ENCODE measurements around the gene SCRG1. TPM values are rescaled to one million over a fixed set of nuclear protein-coding genes. Genes with fewer than 3 reads are reported as not detected.

SCRG1 gene
- polyA plus RNA-seq, 3 donors: 0.07 to 0.24 (median 0.08) TPM

DNA sequence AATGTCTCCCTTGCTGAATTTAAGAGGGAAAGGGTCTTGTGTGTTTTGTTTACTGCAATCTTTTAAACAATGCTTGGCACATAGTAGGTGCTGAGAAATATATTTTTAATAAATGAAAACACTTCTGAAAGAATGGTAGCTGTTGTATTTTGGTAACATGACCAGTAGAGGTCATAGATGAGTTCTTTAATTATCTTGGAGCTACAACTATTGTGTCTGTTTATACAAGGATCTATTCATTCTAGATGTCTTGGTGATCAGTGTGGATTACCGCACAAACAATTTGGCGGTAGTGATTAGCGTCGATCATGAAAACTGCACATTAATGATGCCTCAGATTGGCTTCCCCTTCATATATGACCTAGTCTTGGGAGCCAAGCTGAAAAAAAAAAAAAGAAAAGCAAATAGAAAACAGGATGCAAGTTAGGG is 21.4 kb upstream of the SCRG1 start:
- TF ChIP-seq, protein P1, sequence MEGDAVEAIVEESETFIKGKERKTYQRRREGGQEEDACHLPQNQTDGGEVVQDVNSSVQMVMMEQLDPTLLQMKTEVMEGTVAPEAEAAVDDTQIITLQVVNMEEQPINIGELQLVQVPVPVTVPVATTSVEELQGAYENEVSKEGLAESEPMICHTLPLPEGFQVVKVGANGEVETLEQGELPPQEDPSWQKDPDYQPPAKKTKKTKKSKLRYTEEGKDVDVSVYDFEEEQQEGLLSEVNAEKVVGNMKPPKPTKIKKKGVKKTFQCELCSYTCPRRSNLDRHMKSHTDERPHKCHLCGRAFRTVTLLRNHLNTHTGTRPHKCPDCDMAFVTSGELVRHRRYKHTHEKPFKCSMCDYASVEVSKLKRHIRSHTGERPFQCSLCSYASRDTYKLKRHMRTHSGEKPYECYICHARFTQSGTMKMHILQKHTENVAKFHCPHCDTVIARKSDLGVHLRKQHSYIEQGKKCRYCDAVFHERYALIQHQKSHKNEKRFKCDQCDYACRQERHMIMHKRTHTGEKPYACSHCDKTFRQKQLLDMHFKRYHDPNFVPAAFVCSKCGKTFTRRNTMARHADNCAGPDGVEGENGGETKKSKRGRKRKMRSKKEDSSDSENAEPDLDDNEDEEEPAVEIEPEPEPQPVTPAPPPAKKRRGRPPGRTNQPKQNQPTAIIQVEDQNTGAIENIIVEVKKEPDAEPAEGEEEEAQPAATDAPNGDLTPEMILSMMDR (IDR thresholded peaks at IDR 0.05): peak; percentile 73
- Histone ChIP-seq H2AFZ (ENCODE audit: insufficient read depth, low read depth, low read length, poor library complexity, severe bottlenecking) (no peak overlapping the region), H3K4me2 (replicated peaks; ENCODE audit: extremely low read depth, low read length, poor library complexity, severe bottlenecking) (no peak overlapping the region), H3K27me3 (ENCODE audit: control insufficient read depth in 2 of 2, insufficient read depth in 2 of 2, low read length in 2 of 2) (no peaks in the 10 kb centered on the region), H3K9me3 (replicated peaks in 1 of 2; ENCODE audit: control insufficient read depth in 1 of 2, insufficient read depth in 1 of 2, low read length in 2 of 2) (no peaks in the 10 kb centered on the region), H3K79me2 (ENCODE audit: insufficient read depth, low read length) (no peaks in the 10 kb centered on the region), H3K4me3 (replicated peaks in 1 of 3; ENCODE audit: low read depth in 2 of 3, low read length in 3 of 3) (no peak overlapping the region), H3K27ac (ENCODE audit: low read depth in 1 of 2, low read length in 2 of 2) (no peak overlapping the region), H3K9ac (ENCODE audit: insufficient read depth, low read length, poor library complexity, severe bottlenecking) (no peak overlapping the region), H4K20me1 (ENCODE audit: insufficient read depth, low read length) (no peaks in the 10 kb centered on the region), H3K4me1 (ENCODE audit: control insufficient read depth in 1 of 2, insufficient read depth in 2 of 2, low read length in 2 of 2) (peaks cover 38 to 40% of the 10 kb centered on the region in 2 donors), H3K36me3 (replicated peaks in 1 of 2; ENCODE audit: control insufficient read depth in 1 of 2, insufficient read depth in 2 of 2, low read length in 2 of 2) (no peaks in the 10 kb centered on the region)
- peak in 2 of 3 donors; percentile 9 to 45 for DNase-seq
- Mint-ChIP-seq H3K4me1 (peaks cover 35% of the 10 kb centered on the region), H3K36me3 (peaks cover 8 to 13% of the 10 kb centered on the region in 2 donors), H3K27ac (no peak overlapping the region), H3K27me3 (ENCODE audit: low read depth in 3 of 3) (peaks cover 0 to 3% (median 0%) of the 10 kb centered on the region in 3 donors), H3K4me3 (no peak overlapping the region), H3K9me3 (peaks cover 0 to 5% (median 0%) of the 10 kb centered on the region in 7 donors)
- WGBS (ENCODE audit: insufficient coverage): 73% methylated on average over 3 of the region's 4 CpGs
- intact Hi-C loops (cut with micrococcal nuclease): loop anchor here (10.0 kb wide), 1 partner anchor 74 kb away; no protein-coding TSS in a partner anchor

DNA sequence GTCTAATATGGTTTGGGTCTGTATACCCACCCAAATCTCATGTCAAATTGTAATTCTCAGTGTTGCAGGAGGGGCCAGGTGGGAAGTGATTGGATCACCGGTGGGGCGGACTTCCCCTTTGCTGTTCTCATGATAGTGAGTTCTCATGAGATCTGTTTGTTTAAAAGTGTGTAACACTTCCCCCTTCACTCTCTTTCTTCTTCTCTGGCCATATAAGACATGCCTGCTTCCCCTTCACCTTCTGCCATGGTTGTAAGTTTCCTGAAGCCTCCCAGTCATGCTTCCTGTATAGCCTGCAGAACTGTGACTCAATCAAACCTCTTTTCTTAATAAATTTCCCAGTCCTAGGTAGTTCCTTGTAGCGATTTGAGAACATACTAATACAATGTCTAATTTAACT is 19.7 kb upstream of the SCRG1 start:
- Histone ChIP-seq H3K36me3 (replicated peaks in 1 of 2; ENCODE audit: control insufficient read depth in 1 of 2, insufficient read depth in 2 of 2, low read length in 2 of 2) (no peaks in the 10 kb centered on the region), H3K4me2 (replicated peaks; ENCODE audit: extremely low read depth, low read length, poor library complexity, severe bottlenecking) (no peak overlapping the region), H3K4me3 (replicated peaks in 1 of 3; ENCODE audit: low read depth in 2 of 3, low read length in 3 of 3) (no peak overlapping the region), H3K27me3 (ENCODE audit: control insufficient read depth in 2 of 2, insufficient read depth in 2 of 2, low read length in 2 of 2) (no peaks in the 10 kb centered on the region), H3K27ac (ENCODE audit: low read depth in 1 of 2, low read length in 2 of 2) (peak overlapping the region; percentile 36 to 73), H4K20me1 (ENCODE audit: insufficient read depth, low read length) (no peaks in the 10 kb centered on the region), H2AFZ (ENCODE audit: insufficient read depth, low read depth, low read length, poor library complexity, severe bottlenecking) (no peak overlapping the region), H3K9ac (ENCODE audit: insufficient read depth, low read length, poor library complexity, severe bottlenecking) (no peak overlapping the region), H3K9me3 (replicated peaks in 1 of 2; ENCODE audit: control insufficient read depth in 1 of 2, insufficient read depth in 1 of 2, low read length in 2 of 2) (no peaks in the 10 kb centered on the region), H3K4me1 (ENCODE audit: control insufficient read depth in 1 of 2, insufficient read depth in 2 of 2, low read length in 2 of 2) (peaks cover 55 to 57% of the 10 kb centered on the region in 2 donors), H3K79me2 (ENCODE audit: insufficient read depth, low read length) (no peaks in the 10 kb centered on the region)
- Mint-ChIP-seq H3K36me3 (peaks cover 7 to 10% of the 10 kb centered on the region in 2 donors), H3K4me1 (peaks cover 52% of the 10 kb centered on the region), H3K27ac (peak overlapping the region; percentile 69 to 92 (median 83)), H3K4me3 (no peak overlapping the region), H3K9me3 (peaks cover 0 to 5% (median 0%) of the 10 kb centered on the region in 7 donors), H3K27me3 (ENCODE audit: low read depth in 3 of 3) (peaks cover 0 to 3% (median 0%) of the 10 kb centered on the region in 3 donors)
- intact Hi-C loops (cut with micrococcal nuclease): loop anchor here (5.0 to 10.0 kb wide), 6 partner anchors 51 to 414 kb away; partner anchors contain the start of gene HMGB2 (in 2 of the 2)
- TF ChIP-seq, protein P1 (IDR thresholded peaks at IDR 0.05): no peak
- WGBS (ENCODE audit: insufficient coverage): no CpG with 5 or more reads among the region's 3 CpGs
- DNase-seq: peak; percentile 57 to 89 (median 82)
